MM.1S (cell line): ENCODE data around the gene CHRNB1.

Experiments used
- DNase-seq: peaks from one replicate; pipeline ENCODE4 v3.0.0-alpha.2; 2015
- H2AFZ ChIP-seq: fragments of 300-600 bp; sonication (generic); 2 replicates; pipeline ENCODE4 v1.6.0; 2016; ENCODE audit warnings: antibody characterized with exemption, low read length
- H3F3A ChIP-seq: fragments of 300-600 bp; sonication (generic); 2 replicates; pipeline ENCODE4 v1.6.1; 2016; ENCODE audit warnings: mild to moderate bottlenecking, antibody characterized with exemption, low read length, moderate library complexity, mixed read lengths; ENCODE audit not compliant: insufficient read depth
- H3K27ac ChIP-seq: fragments of 300-600 bp; sonication (generic); 2 replicates; pipeline ENCODE4 v1.5.1; 2016; ENCODE audit warnings: mild to moderate bottlenecking, low read length
- H3K27me3 ChIP-seq: fragments of 300-600 bp; sonication (generic); replicated peaks from 2 replicates; pipeline ENCODE4 v1.6.0; 2016; ENCODE audit warnings: low read length; ENCODE audit not compliant: insufficient read depth
- H3K36me3 ChIP-seq: fragments of 300-600 bp; sonication (generic); replicated peaks from 2 replicates; pipeline ENCODE4 v1.6.1; 2016; ENCODE audit warnings: mild to moderate bottlenecking, low read length, mixed read lengths; ENCODE audit not compliant: insufficient read depth
- H3K4me1 ChIP-seq: fragments of 300-600 bp; sonication (generic); 2 replicates; pipeline ENCODE4 v1.6.1; 2016; ENCODE audit warnings: low read length, mixed read lengths
- H3K4me2 ChIP-seq: fragments of 300-600 bp; sonication (generic); 2 replicates; pipeline ENCODE4 v1.6.0; 2016; ENCODE audit warnings: low read depth, low read length
- H3K4me3 ChIP-seq: fragments of 300-600 bp; sonication (generic); 2 replicates; pipeline ENCODE4 v1.5.1; 2016; ENCODE audit warnings: low read length, mixed read lengths
- H3K79me2 ChIP-seq: fragments of 300-600 bp; sonication (generic); 2 replicates; pipeline ENCODE4 v1.6.1; 2016; ENCODE audit warnings: mixed run types, low read length, mixed read lengths
- H3K9ac ChIP-seq: fragments of 300-600 bp; sonication (generic); 2 replicates; pipeline ENCODE4 v1.6.1; 2016; ENCODE audit warnings: low read length, mixed read lengths
- H3K9me2 ChIP-seq: fragments of 300-600 bp; sonication (generic); replicated peaks from 2 replicates; pipeline ENCODE4 v1.6.1; 2016; ENCODE audit warnings: mild to moderate bottlenecking, low read length, mixed read lengths; ENCODE audit not compliant: insufficient read depth
- H3K9me3 ChIP-seq: fragments of 300-600 bp; sonication (generic); replicated peaks from 2 replicates; pipeline ENCODE4 v1.6.1; 2016; ENCODE audit warnings: mild to moderate bottlenecking, low read length, mixed read lengths; ENCODE audit not compliant: insufficient read depth
- H4K20me1 ChIP-seq: fragments of 300-600 bp; sonication (generic); 2 replicates; pipeline ENCODE4 v1.6.1; 2016; ENCODE audit warnings: mild to moderate bottlenecking, low read length, moderate library complexity, mixed read lengths; ENCODE audit not compliant: insufficient read depth
- CTCF ChIP-seq: fragments of 300-600 bp; sonication (generic); IDR thresholded peaks from 2 replicates; pipeline ENCODE4 v1.5.1; 2016; ENCODE audit warnings: antibody characterized with exemption, low read length, mixed read lengths
- EZH2 ChIP-seq: fragments of 300-600 bp; sonication (generic); optimal IDR thresholded peaks from 2 replicates; pipeline ENCODE3; 2017; ENCODE audit warnings: low read depth, mild to moderate bottlenecking, antibody characterized with exemption, low read length, mixed read lengths
- EZH2phosphoT487 ChIP-seq: fragments of 300-600 bp; sonication (generic); IDR thresholded peaks from 2 replicates; pipeline ENCODE4 v1.6.1; 2018; ENCODE audit warnings: antibody characterized with exemption, low read length

CHRNB1 gene

GRCh38 chr17:7411427-7411750 lies 33.5 kb upstream of the CHRNB1 start:
- H2AFZ ChIP-seq: no peak overlapping the region
- DNase-seq: no peak
- no peak overlapping the region for H3K4me3 ChIP-seq
- no peaks in the 10 kb centered on the region for H3K9me3 ChIP-seq
- H3F3A ChIP-seq: no peaks in the 10 kb centered on the region
- H3K9ac ChIP-seq: no peak overlapping the region
- H3K79me2 ChIP-seq: no peaks in the 10 kb centered on the region
- no peaks in the 10 kb centered on the region for H3K36me3 ChIP-seq
- H3K4me1 ChIP-seq: no peaks in the 10 kb centered on the region
- no peaks in the 10 kb centered on the region for H3K9me2 ChIP-seq
- H3K4me2 ChIP-seq: no peak overlapping the region
- H3K27ac ChIP-seq: no peak overlapping the region
- H4K20me1 ChIP-seq: no peaks in the 10 kb centered on the region
- TF ChIP-seq EZH2: no peak
- peaks cover 88% of the 10 kb centered on the region for H3K27me3 ChIP-seq

GRCh38 chr17:7413346-7413985 lies 31.4 kb upstream of the CHRNB1 start:
- no peaks in the 10 kb centered on the region for H3K36me3 ChIP-seq
- H3K4me2 ChIP-seq: no peak overlapping the region

GRCh38 chr17:7414837-7415236 lies 30.0 kb upstream of the CHRNB1 start:
- H3K27ac ChIP-seq: no peak overlapping the region
- H3F3A ChIP-seq: no peaks in the 10 kb centered on the region
- H3K4me2 ChIP-seq: no peak overlapping the region
- H3K4me3 ChIP-seq: no peak overlapping the region
- H3K79me2 ChIP-seq: no peaks in the 10 kb centered on the region
- TF ChIP-seq EZH2phosphoT487 (no peak), EZH2 (no peak), CTCF (no peak)
- H3K9me2 ChIP-seq: no peaks in the 10 kb centered on the region
- H3K36me3 ChIP-seq: no peaks in the 10 kb centered on the region
- no peak overlapping the region for H3K9ac ChIP-seq
- H4K20me1 ChIP-seq: no peaks in the 10 kb centered on the region
- no peak overlapping the region for H2AFZ ChIP-seq
- peaks cover 98% of the 10 kb centered on the region for H3K27me3 ChIP-seq
- DNase-seq: no peak
- H3K9me3 ChIP-seq: no peaks in the 10 kb centered on the region
- no peaks in the 10 kb centered on the region for H3K4me1 ChIP-seq

More at GRCh38 chr17:7413346-7413985, 31.4 kb upstream of the CHRNB1 start:
- no peak overlapping the region for H3K4me3 ChIP-seq
- no peaks in the 10 kb centered on the region for H4K20me1 ChIP-seq
- no peak for DNase-seq
- TF ChIP-seq EZH2: no peak
- no peak for TF ChIP-seq CTCF
- no peak for TF ChIP-seq EZH2phosphoT487
- H3K27ac ChIP-seq: no peak overlapping the region
- peaks cover 96% of the 10 kb centered on the region for H3K27me3 ChIP-seq
- H3K9ac ChIP-seq: no peak overlapping the region
- no peaks in the 10 kb centered on the region for H3K9me3 ChIP-seq
- no peaks in the 10 kb centered on the region for H3K79me2 ChIP-seq
- no peaks in the 10 kb centered on the region for H3F3A ChIP-seq
- no peak overlapping the region for H2AFZ ChIP-seq
- H3K9me2 ChIP-seq: no peaks in the 10 kb centered on the region
- no peaks in the 10 kb centered on the region for H3K4me1 ChIP-seq

- H3F3A ChIP-seq: no peaks in the 10 kb centered on the region
- no peak overlapping the region for H2AFZ ChIP-seq
- no peak overlapping the region for H3K4me3 ChIP-seq
- H3K79me2 ChIP-seq: no peaks in the 10 kb centered on the region
- no peak for DNase-seq
- H3K9ac ChIP-seq: no peak overlapping the region
- H3K4me2 ChIP-seq: no peak overlapping the region
- no peaks in the 10 kb centered on the region for H3K4me1 ChIP-seq
- H4K20me1 ChIP-seq: no peaks in the 10 kb centered on the region
- H3K27me3 ChIP-seq: peaks cover 94% of the 10 kb centered on the region
- H3K9me3 ChIP-seq: no peaks in the 10 kb centered on the region
- no peaks in the 10 kb centered on the region for H3K9me2 ChIP-seq
- no peak overlapping the region for H3K27ac ChIP-seq
- no peak for TF ChIP-seq EZH2phosphoT487
- TF ChIP-seq EZH2: no peak
- no peak for TF ChIP-seq CTCF
- no peaks in the 10 kb centered on the region for H3K36me3 ChIP-seq
Observed at GRCh38 chr17:7415784-7416183, 29.1 kb upstream of the CHRNB1 start.
